Epithelial cell of alveolus of lung (primary cell): ENCODE measurements around the gene VWA5A. TPM values are rescaled to one million over a fixed set of nuclear protein-coding genes. Genes with fewer than 3 reads are reported as not detected.

Experiments used
- total RNA-seq: library from RNA; depleted of rRNA; stranded (reverse); fragments of >200 nt; gene quantifications from 2 replicates; pipeline ENCODE4 v1.2.1, GENCODE V29; 2015

Gene VWA5A
- 65.7 and 134 TPM in 2 replicates for total RNA-seq

DNA sequence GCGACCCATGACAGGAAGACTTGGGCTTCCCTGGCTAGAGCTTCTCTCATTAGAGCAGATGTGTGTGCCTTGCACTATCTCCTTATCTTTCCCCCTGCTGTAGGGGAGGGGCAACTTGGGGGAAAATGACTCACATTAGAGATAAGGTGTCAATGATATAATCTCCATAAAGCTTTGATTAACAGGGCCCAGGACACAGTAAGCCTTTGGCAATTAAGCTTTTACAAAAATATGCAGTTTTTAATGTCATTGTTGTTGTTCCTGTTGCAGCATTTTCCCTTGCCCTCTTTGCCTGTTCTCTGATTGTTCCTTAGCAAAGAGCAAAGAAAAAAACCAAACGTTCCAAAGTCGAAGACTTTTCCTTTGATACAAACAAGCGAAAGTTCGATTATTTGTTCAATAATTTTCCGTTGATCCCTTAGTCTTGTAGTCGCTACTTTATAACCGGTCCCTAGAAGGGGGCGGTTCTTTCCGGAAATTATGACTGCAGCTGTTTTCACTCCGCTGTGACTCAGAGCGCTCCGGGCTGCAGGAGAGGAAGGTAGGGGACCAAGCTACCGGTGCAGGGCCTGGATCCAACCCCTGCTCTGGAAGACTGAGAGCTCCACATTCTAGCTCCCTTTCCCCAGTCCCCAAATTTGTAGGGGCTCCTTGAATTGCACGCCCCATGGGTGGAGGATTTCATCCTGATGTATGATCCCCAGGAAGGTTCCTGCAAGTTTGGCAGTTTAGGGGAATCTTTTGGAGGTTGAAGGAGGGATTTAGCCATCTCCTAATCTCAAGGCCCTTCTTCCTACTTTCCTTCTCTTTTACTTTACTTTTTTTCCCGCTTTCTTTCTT is at the start of gene VWA5A:
Gene VWA5A, plus strand, starts transcription at position 509 of the 840 bp plus-strand sequence. CDS start 2,062 bp downstream, outside the sequence.

GRCh38 chr11:124183068-124183467 is 67.8 kb downstream of the VWA5A start, which contains the start of gene OR10D3:
Gene OR10D3 (plus strand): TSS chr11:124183345. CDS start chr11:124185270, 1,925 bp downstream.

Other genes with a start within 250 kb of the VWA5A start
- gene TMEM225, start 229.8 kb upstream of the VWA5A start, total RNA-seq: not detected in 2 replicates
- not detected in 2 replicates for gene OR8D4, start 213.3 kb upstream of the VWA5A start, total RNA-seq
- not detected in 2 replicates for gene OR4D5, start 175.8 kb upstream of the VWA5A start, total RNA-seq
- not detected in 2 replicates for gene OR6T1, start 171.6 kb upstream of the VWA5A start, total RNA-seq
- gene OR10S1, start 137.7 kb upstream of the VWA5A start, total RNA-seq: not detected in 2 replicates
- not detected in 2 replicates for gene OR10G6, start 120.3 kb upstream of the VWA5A start, total RNA-seq
- not detected in 2 replicates for gene OR10G4, start 102.5 kb upstream of the VWA5A start, total RNA-seq
- not detected in 2 replicates for gene OR10G9, start 92.4 kb upstream of the VWA5A start, total RNA-seq
- not detected in 2 replicates for gene OR10G8, start 88.7 kb upstream of the VWA5A start, total RNA-seq
- not detected in 2 replicates for gene OR10G7, start 74.1 kb upstream of the VWA5A start, total RNA-seq
- not detected in 2 replicates for gene OR10D3, start 67.9 kb downstream of the VWA5A start, total RNA-seq
- not detected in 2 replicates for gene OR8G1, start 125.6 kb downstream of the VWA5A start, total RNA-seq
- not detected in 2 replicates for gene OR8G5, start 140.9 kb downstream of the VWA5A start, total RNA-seq
- gene OR8D1, start 198.5 kb downstream of the VWA5A start, total RNA-seq: under 0.01 TPM in 1 of 2 replicates, not detected in the other
- not detected in 2 replicates for gene OR8D2, start 204.7 kb downstream of the VWA5A start, total RNA-seq